Stimulated activated naive B cell treated with anti-CD40 and anti-IgM and Interleukin-4, amounts not matched to agents 10 μg/mL and 1 μg/mL and 100 μg/mL, for 72 hours (primary cell): ENCODE results near the gene CEBPG.

Experiments used
- ATAC-seq, 2 donors: fragments of 150-1000 bp; cut with Tn5 transposase; replicated peaks; 2 replicates each; pipeline ENCODE4 v1.10.0; 2021; ENCODE audit warnings: moderate library complexity in 1 of 2
- DNase-seq: peaks from one replicate; pipeline ENCODE4 v3.0.0; 2021
- H3K27ac Mint-ChIP-seq: one replicate; pipeline ENCODE4 v1.8.0; 2022; ENCODE audit warnings: mild to moderate bottlenecking, mixed read lengths
- H3K27me3 Mint-ChIP-seq, 2 donors: one replicate each; pipeline ENCODE4 v1.8.0; 2022; ENCODE audit warnings: mixed read lengths in 2 of 2
- H3K36me3 Mint-ChIP-seq, 2 donors: one replicate each; pipeline ENCODE4 v1.8.0; 2022; ENCODE audit warnings: mixed read lengths in 2 of 2, mild to moderate bottlenecking in 1 of 2
- H3K4me1 Mint-ChIP-seq, 2 donors: one replicate each; pipeline ENCODE4 v1.8.0; 2022; ENCODE audit warnings: mixed read lengths in 2 of 2, mild to moderate bottlenecking in 1 of 2
- H3K4me3 Mint-ChIP-seq, 2 donors: one replicate each; pipeline ENCODE4 v1.8.0; 2022; ENCODE audit warnings: mild to moderate bottlenecking in 2 of 2, mixed read lengths in 2 of 2, moderate library complexity in 1 of 2
- H3K9me3 Mint-ChIP-seq, 2 donors: one replicate each; pipeline ENCODE4 v1.8.0; 2022; ENCODE audit warnings: mixed read lengths in 2 of 2, mild to moderate bottlenecking in 1 of 2

CEBPG gene

DNA sequence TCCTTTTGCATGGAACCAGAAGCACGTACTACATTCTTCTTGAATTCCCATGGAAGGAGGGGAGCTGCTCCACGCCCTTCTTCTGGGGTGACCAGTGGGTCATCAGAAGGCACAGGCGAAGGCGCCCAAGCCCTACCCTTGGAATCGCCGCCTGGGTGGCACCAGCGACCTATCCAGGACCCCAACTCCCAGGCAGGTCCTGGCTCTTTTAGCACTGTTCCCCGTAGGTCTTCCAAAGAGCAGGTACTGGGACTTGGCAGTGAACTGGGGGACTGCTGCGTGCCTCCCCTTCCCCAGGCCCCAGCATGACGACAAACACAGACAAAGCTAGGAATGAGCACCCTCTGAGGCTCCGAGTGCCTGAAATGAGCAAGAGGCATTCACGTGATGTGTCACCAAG, 45.0 kb downstream of the CEBPG start:
- no peaks in the 10 kb centered on the region for H3K9me3 Mint-ChIP-seq
- ATAC-seq (no peak), DNase-seq (no peak)
- H3K27ac Mint-ChIP-seq, result no peak overlapping the region
- H3K27me3 Mint-ChIP-seq, result no peaks in the 10 kb centered on the region
- no peaks in the 10 kb centered on the region for H3K36me3 Mint-ChIP-seq
- H3K4me3 Mint-ChIP-seq, result no peak overlapping the region
- H3K4me1 Mint-ChIP-seq, result peaks cover 5 to 11% of the 10 kb centered on the region in 2 donors

DNA sequence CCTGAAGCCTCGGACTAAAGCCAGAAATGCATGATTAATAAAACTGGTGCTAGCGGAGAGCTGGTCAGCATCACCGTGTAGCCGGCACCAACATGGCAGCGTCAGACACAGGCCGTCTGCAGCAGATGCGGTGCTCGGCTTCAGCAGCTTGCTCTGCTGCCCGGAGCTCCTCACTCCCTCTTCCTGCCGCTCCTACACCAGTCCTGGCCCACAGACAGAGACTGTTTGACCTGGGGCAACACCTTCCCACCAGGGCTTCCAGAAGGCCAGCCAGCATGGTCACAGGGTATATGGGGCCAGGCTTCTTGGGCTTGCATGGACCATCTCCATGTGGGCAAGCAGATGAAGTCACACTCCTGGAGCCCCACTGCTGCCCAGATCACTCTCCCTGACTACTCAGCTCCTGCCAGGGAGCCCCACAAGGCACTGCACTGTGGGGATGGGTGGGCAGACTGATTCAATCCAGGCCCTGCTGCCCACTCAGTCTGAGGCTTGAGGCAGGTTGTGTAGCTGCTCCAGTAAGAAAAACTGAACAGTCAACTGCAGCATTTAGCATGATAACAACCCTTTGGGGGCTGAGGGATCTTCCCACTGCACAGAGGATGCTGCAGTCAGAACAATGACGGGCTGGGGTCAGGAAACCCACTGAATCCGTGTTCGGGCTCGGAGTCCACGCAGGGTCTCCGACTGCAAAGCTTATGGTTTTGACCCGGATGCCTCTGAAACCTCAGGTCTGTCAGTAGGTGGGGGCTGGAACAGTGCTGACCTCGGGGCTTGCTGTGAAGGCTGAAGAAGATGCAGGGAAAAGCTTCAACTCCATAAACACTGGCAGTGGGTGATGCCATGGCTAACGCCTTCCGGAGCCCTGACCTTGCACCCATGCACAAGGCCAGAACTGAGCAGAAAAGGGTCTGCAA, 45.6 kb downstream of the CEBPG start:
- ATAC-seq (no peak), DNase-seq (no peak)
- Mint-ChIP-seq H3K36me3 (no peaks in the 10 kb centered on the region), H3K27me3 (no peaks in the 10 kb centered on the region), H3K27ac (no peak overlapping the region), H3K4me1 (peaks cover 5 to 11% of the 10 kb centered on the region in 2 donors), H3K9me3 (no peaks in the 10 kb centered on the region), H3K4me3 (no peak overlapping the region)

DNA sequence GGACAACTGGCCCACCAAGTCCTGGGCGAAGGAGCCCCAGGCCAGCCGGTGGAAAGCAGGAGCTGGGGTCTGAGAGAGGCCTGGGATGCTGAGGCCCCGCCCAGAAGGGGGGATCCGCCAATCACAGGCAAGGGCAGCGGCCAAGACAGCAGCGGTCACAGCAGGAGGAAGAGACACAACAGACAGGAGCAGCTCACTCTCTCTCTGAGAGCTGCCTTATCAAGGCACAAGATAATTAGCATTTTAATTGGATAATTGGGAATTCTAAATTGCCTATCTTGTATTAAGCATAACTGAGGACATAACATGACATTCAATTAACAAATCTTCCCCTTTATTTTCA, 46.2 kb downstream of the CEBPG start:
- peaks cover 5 to 11% of the 10 kb centered on the region in 2 donors for H3K4me1 Mint-ChIP-seq
- H3K27me3 Mint-ChIP-seq, result no peaks in the 10 kb centered on the region
- peaks cover 5% of the 10 kb centered on the region in 2 donors for H3K36me3 Mint-ChIP-seq
- H3K9me3 Mint-ChIP-seq, result peaks cover 0 to 2% of the 10 kb centered on the region in 2 donors
- H3K4me3 Mint-ChIP-seq, result no peak overlapping the region
- DNase-seq (no peak), ATAC-seq (no peak)
- H3K27ac Mint-ChIP-seq, result no peak overlapping the region

GRCh38 chr19:33420821-33421220, 47.3 kb downstream of the CEBPG start:
- H3K36me3 Mint-ChIP-seq, result peaks cover 8% of the 10 kb centered on the region in 2 donors
- no peak overlapping the region for H3K4me3 Mint-ChIP-seq
- peaks cover 5 to 11% of the 10 kb centered on the region in 2 donors for H3K4me1 Mint-ChIP-seq
- no peak overlapping the region for H3K27ac Mint-ChIP-seq
- DNase-seq (no peak), ATAC-seq (no peak)
- peaks cover 0 to 2% of the 10 kb centered on the region in 2 donors for H3K9me3 Mint-ChIP-seq
- no peaks in the 10 kb centered on the region for H3K27me3 Mint-ChIP-seq

DNA sequence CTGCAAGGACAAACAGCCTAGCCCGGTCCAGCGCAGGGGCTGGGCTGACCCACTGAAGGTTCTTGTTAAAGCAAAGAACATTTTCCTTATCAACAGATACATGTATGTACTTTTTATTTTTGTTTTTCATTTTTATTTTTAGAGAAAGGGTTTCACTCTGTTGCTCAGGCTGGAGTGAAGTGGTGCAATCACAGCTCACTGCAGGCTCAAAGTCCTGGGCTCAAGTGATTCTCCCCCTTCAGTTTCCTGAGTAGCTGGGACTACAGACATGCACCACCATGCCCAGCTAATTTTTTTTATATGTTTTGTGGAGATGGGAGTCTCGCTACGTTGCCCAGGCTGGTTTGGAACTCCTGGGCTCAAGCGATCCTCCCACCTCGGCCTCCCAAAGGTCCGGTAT, 47.9 kb downstream of the CEBPG start:
- Mint-ChIP-seq H3K4me1 (peaks cover 4 to 6% of the 10 kb centered on the region in 2 donors), H3K4me3 (no peak overlapping the region), H3K27ac (no peak overlapping the region), H3K9me3 (peaks cover 0 to 2% of the 10 kb centered on the region in 2 donors), H3K36me3 (peaks cover 8% of the 10 kb centered on the region in 2 donors), H3K27me3 (no peaks in the 10 kb centered on the region)
- ATAC-seq (no peak), DNase-seq (no peak)

DNA sequence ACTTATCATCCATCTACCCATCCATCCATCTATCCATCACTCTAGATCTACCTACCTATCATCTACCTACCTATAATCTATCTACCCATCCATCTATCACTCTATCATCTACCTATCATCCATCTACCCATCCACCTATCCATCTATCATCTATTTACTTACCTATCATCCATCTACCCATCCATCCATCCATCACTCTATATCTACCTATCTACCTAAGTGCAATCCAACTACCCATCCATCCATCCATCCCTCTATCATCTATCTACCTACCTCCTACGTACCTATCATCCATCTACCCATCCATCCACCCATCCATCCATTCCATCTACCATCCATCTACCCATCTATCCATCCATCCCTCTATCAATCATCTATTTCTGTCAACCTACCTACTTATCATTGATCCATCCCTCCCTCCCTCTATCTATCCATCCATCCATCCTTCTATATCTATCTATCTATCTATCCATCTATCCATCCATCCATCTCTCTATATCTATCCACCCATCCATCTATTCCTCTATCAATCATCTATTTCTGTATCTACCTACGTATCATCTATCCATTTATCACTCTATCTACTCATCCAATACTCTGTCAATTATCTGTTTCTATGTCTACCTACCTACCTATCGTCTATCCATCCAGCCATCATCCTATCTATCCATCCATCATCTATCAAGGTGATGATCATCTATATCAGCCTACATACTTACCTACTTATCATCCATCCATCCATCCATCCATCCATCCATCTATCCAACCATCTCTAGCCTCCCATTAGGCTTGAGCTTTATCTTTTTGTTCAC, 49.1 kb downstream of the CEBPG start:
- H3K4me3 Mint-ChIP-seq, result no peak overlapping the region
- peaks cover 0 to 2% of the 10 kb centered on the region in 2 donors for H3K9me3 Mint-ChIP-seq
- H3K27ac Mint-ChIP-seq, result no peak overlapping the region
- no peaks in the 10 kb centered on the region for H3K4me1 Mint-ChIP-seq
- ATAC-seq (no peak), DNase-seq (no peak)
- no peaks in the 10 kb centered on the region for H3K27me3 Mint-ChIP-seq
- H3K36me3 Mint-ChIP-seq, result peaks cover 8% of the 10 kb centered on the region in 2 donors

DNA sequence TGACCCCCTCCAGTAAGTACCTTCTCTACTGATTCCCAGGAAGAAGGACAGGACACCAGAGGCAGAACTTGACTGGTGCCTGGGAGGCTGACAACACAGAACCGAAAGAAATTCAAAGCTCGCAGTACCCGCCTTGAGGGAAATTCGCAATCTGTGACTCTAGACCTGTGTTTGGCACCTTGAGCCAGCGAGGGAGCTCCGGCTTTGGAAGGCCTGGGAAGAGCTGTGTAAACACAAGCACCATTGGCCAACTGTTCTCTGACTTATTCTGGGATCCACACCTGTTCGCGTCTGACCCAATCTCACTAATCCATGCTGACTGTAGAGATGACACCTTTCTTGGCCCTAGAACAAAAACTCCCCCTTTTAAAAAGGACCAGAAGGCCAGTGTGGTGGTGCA, 50.7 kb downstream of the CEBPG start:
- Mint-ChIP-seq H3K4me1 (no peaks in the 10 kb centered on the region), H3K27me3 (no peaks in the 10 kb centered on the region), H3K27ac (no peak overlapping the region), H3K36me3 (peaks cover 8% of the 10 kb centered on the region in 2 donors), H3K9me3 (peaks cover 0 to 2% of the 10 kb centered on the region in 2 donors), H3K4me3 (no peak overlapping the region)
- no peak for DNase-seq
- ATAC-seq, result no peak

GRCh38 chr19:33426621-33427361, 53.3 kb downstream of the CEBPG start:
- Mint-ChIP-seq H3K4me3 (no peak overlapping the region), H3K9me3 (peaks cover 0 to 2% of the 10 kb centered on the region in 2 donors), H3K4me1 (peaks cover 4 to 6% of the 10 kb centered on the region in 2 donors), H3K27ac (no peak overlapping the region), H3K36me3 (peaks cover 8% of the 10 kb centered on the region in 2 donors), H3K27me3 (peaks cover 4% of the 10 kb centered on the region in 2 donors)
- DNase-seq, result no peak
- no peak for ATAC-seq

DNA sequence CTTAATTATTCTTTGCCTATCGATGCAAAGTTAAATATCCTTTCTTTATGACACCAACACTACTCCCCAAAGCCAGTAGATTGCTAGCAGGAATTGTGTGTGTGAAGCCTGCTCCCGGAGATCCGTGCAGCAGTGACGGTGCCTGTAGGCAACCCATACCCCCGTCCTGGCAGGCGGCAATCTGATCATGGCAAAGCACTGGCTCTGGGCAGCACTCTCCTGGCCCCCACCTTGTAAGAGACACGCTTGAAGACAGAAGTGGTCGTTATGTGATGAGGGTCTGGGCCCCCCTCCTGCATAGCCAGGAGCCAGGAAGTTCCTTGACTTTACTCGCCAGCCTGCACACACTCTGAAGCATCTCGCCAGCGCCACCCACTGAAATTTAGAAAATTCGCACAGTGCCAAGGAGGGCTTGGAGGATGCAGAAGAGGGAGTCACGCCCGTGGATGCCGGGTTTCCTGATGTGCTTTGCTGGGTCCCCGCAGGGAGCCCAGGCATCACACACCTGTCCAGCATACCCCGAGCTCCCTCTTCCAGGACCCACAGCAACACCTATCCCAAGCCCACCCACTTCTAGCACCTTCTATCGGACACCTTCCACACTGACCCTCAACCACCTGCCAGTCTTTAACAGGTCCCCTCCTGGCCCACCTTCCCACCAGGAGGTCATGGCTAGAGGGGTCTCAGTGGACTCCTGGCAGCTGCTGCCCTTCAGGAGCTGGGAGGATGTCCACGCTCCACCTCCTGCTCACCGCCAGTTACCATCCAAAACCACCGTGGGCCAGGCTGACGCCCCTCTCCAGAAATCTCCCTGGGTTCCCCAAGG, 54.5 kb downstream of the CEBPG start:
- DNase-seq (no peak), ATAC-seq (no peak)
- H3K4me3 Mint-ChIP-seq, result no peak overlapping the region
- H3K4me1 Mint-ChIP-seq, result peaks cover 4 to 6% of the 10 kb centered on the region in 2 donors
- H3K9me3 Mint-ChIP-seq, result peaks cover 0 to 2% of the 10 kb centered on the region in 2 donors
- H3K27ac Mint-ChIP-seq, result no peak overlapping the region
- peaks cover 4% of the 10 kb centered on the region in 2 donors for H3K27me3 Mint-ChIP-seq
- H3K36me3 Mint-ChIP-seq, result peaks cover 8% of the 10 kb centered on the region in 2 donors

DNA sequence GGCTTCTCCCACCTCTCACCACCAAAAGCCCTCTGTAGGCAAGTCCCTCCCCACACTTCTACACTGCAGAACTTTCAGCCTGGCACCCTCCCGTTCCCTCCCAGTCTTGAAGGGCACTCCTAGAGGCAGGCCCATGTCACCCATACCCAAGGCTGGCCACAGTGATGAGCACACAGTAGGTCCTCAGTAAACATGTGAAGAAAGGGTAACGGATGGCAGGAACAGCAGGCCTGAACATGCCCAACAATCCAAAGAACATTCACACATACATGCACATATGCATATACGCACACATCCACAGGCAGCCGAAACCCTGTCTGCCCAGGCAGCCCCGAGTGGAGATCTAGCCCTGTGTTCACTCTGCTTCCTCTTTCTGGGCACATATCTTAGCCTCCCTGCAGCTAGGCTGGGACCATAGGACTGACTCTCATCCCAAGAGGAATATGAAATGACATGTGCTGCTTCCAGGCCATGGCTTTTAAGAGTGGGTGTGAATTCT, 55.2 kb downstream of the CEBPG start:
- ATAC-seq (no peak), DNase-seq (no peak)
- no peak overlapping the region for H3K4me3 Mint-ChIP-seq
- peaks cover 8% of the 10 kb centered on the region in 2 donors for H3K36me3 Mint-ChIP-seq
- peaks cover 4% of the 10 kb centered on the region in 2 donors for H3K27me3 Mint-ChIP-seq
- H3K4me1 Mint-ChIP-seq, result peaks cover 4 to 6% of the 10 kb centered on the region in 2 donors
- no peak overlapping the region for H3K27ac Mint-ChIP-seq
- H3K9me3 Mint-ChIP-seq, result peaks cover 0 to 2% of the 10 kb centered on the region in 2 donors

DNA sequence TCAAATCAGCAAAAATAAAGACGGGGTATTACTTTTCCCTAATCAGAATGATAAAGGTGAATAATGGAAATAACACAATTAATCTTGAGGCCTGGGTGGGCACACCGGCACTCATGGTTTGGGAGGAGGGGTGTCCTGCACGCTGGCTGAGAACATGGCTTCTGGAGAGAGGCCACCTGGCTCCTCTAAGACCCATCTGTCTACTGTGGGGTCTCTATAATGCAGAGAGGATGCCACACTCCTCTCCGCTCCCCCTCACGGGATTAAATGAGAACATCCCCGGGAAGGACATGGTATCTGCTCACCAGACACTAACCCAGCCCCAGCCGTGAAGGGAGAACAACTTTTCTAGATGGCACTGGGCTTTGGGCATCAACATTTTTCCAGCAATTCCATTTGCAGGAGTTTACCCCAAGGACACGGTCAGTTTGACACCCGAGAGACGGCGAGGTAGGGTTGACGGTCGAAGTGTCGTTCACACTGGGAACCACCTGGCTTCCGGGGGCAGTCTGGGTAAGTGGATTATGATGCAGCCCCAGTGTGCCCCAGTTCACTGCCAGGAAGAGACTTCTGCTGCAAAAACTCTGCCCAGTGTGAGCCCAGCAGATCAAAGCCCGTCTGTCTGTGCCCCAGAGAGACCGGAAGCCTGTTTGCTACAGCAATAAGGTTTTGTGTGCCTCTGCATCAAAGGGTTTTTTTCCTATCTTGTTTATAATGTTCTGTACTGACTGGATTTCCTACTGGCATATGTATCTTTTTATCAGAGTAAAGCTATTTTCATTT, 56.6 kb downstream of the CEBPG start:
- Mint-ChIP-seq H3K27ac (no peak overlapping the region), H3K4me3 (no peak overlapping the region)
- no peak for DNase-seq

DNA sequence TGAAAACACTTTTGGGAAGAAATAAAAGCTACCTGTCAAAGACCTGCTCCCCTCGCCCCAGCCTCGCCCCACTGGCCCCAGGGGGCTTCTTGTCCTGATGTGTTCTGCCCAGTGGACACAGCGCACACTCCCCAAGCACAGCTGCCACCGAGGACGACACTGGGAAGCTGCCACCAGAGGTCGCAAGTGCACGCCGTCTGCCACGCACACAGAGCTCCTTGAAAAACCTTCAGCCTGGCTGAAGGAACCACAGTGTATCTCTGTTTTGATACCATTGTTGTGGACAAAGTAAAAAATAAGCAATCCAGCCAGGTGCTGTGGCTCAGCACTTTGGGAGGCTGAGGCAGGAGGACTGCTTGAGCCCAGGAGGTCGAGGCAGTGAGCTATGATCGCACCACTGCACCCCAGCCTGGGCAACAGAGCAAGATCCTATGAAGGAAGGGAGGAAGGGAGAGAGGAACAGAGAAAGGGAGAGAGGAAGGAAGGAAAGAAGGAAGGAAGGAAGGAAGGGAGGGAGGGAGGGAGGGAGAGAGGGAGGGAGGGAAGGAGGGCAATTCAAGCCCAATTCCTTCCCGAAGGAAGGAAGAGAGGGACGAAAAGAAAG, 57.3 kb downstream of the CEBPG start:
- Mint-ChIP-seq H3K9me3 (no peaks in the 10 kb centered on the region), H3K27me3 (peaks cover 4% of the 10 kb centered on the region in 2 donors), H3K4me3 (no peak overlapping the region), H3K27ac (no peak overlapping the region), H3K4me1 (peaks cover 4 to 6% of the 10 kb centered on the region in 2 donors), H3K36me3 (peaks cover 0 to 4% of the 10 kb centered on the region in 2 donors)
- peak; percentile 94 for ATAC-seq
- DNase-seq, result peak; percentile 34

More for the DNA sequence above, 56.6 kb downstream of the CEBPG start:
- Mint-ChIP-seq H3K4me1 (peaks cover 4 to 6% of the 10 kb centered on the region in 2 donors), H3K36me3 (peaks cover 0 to 4% of the 10 kb centered on the region in 2 donors), H3K27me3 (peaks cover 4% of the 10 kb centered on the region in 2 donors), H3K9me3 (no peaks in the 10 kb centered on the region)
- peak in 1 of 2 donors; percentile 25 for ATAC-seq
